ENCODE results near the gene FAM162A.
A peak's percentile ranks its signal among the peaks of the same experiment; 100 is the strongest.
"Not testable (repeated sequence)": the region's sequence is repeated elsewhere in the genome, so short reads cannot be mapped to it uniquely, and the experiment has no call there.

FAM162A gene

GRCh38 chr3:122383771-122384697 is at the start of gene FAM162A:
TSS of gene FAM162A (plus strand) at chr3:122384182. CDS start at chr3:122384266, 84 bp downstream.
- DNase-seq = peak; percentile 87

- DNase-seq = no peak
Observed at GRCh38 chr3:122342803-122343202, 41.2 kb upstream of the FAM162A start.

GRCh38 chr3:122343654-122344053 is 40.3 kb upstream of the FAM162A start:
- no peak for DNase-seq

GRCh38 chr3:122349171-122349570 is 34.8 kb upstream of the FAM162A start:
- no peak for DNase-seq

- no peak for DNase-seq
Observed at GRCh38 chr3:122350814-122351418, 33.1 kb upstream of the FAM162A start.

- no peak for DNase-seq
Observed at GRCh38 chr3:122351612-122352011, 32.4 kb upstream of the FAM162A start.

GRCh38 chr3:122353215-122353614 is 30.8 kb upstream of the FAM162A start:
- DNase-seq = no peak

GRCh38 chr3:122353893-122354401 is 30.0 kb upstream of the FAM162A start:
- DNase-seq = no peak

GRCh38 chr3:122355612-122356011 is 28.4 kb upstream of the FAM162A start:
- no peak for DNase-seq

GRCh38 chr3:122356402-122356801 is 27.6 kb upstream of the FAM162A start:
- DNase-seq = peak; percentile 21

- DNase-seq = no peak
Observed at GRCh38 chr3:122357828-122358702, 25.9 kb upstream of the FAM162A start.

- no peak for DNase-seq
Observed at GRCh38 chr3:122358703-122359032, 25.3 kb upstream of the FAM162A start.

- no peak for DNase-seq
Observed at GRCh38 chr3:122362026-122362425, 22.0 kb upstream of the FAM162A start.

GRCh38 chr3:122364490-122364889 is 19.5 kb upstream of the FAM162A start:
- DNase-seq = no peak

GRCh38 chr3:122365073-122365472 is 18.9 kb upstream of the FAM162A start:
- no peak for DNase-seq

- not testable (repeated sequence) for DNase-seq
Observed at GRCh38 chr3:122365582-122366378, 18.2 kb upstream of the FAM162A start.

GRCh38 chr3:122366379-122366749 is 17.6 kb upstream of the FAM162A start:
- no peak for DNase-seq

- DNase-seq = no peak
Observed at GRCh38 chr3:122374034-122374433, 9.9 kb upstream of the FAM162A start.

- DNase-seq = no peak
Observed at GRCh38 chr3:122377975-122378374, 6.0 kb upstream of the FAM162A start.

- DNase-seq = peak; percentile 70
Observed at GRCh38 chr3:122382888-122383666, 905 bp upstream of the FAM162A start, which contains the start of gene MIX23. TSS of gene MIX23 (minus strand) at chr3:122383231. CDS start at chr3:122383224, 7 bp downstream.

- no peak for DNase-seq
Observed at GRCh38 chr3:122387709-122388108, 3.7 kb downstream of the FAM162A start.

Data from DMS79 (cell line).